Type B pancreatic cell (in vitro differentiated cells): ENCODE measurements around the gene ZBED5. TPM values are rescaled to one million over a fixed set of nuclear protein-coding genes. Genes with fewer than 3 reads are reported as not detected.
"Not testable (repeated sequence)": the region's sequence is repeated elsewhere in the genome, so short reads cannot be mapped to it uniquely, and the experiment has no call there.

Experiments used
- DNase-seq: peaks from one replicate; pipeline ENCODE4 v3.0.0; 2021; ENCODE audit warnings: mixed read lengths; ENCODE audit not compliant: unreplicated experiment; ENCODE audit errors: extremely low spot score
- H3K27ac Mint-ChIP-seq: 2 replicates; pipeline ENCODE4 v1.8.0; 2021; ENCODE audit warnings: mild to moderate bottlenecking, mixed read lengths
- H3K27me3 Mint-ChIP-seq: 2 replicates; pipeline ENCODE4 v1.8.0; 2021; ENCODE audit warnings: mixed read lengths
- H3K36me3 Mint-ChIP-seq: 2 replicates; pipeline ENCODE4 v1.8.0; 2021; ENCODE audit warnings: mixed read lengths
- H3K4me1 Mint-ChIP-seq: one replicate; pipeline ENCODE4 v1.8.0; 2021; ENCODE audit warnings: mixed read lengths; ENCODE audit not compliant: unreplicated experiment
- H3K4me3 Mint-ChIP-seq: 2 replicates; pipeline ENCODE4 v1.8.0; 2021; ENCODE audit warnings: mild to moderate bottlenecking, mixed read lengths
- H3K9me3 Mint-ChIP-seq: 2 replicates; pipeline ENCODE4 v1.8.0; 2021; ENCODE audit warnings: mixed read lengths
- total RNA-seq: library from RNA; stranded (reverse); gene quantifications from 2 replicates; pipeline ENCODE4 v1.2.1, GENCODE V29; 2021; ENCODE audit warnings: low replicate concordance
- TF ChIP-seq, protein P1 (sequence below): fragments of 200-600 bp; sonication (generic); conservative IDR thresholded peaks from 2 replicates; pipeline ENCODE4 v1.5.0; 2021; ENCODE audit warnings: antibody characterized with exemption, mild to moderate bottlenecking

Gene ZBED5
- total RNA-seq, 1 donor from 2014 or later, result 88.0 TPM

GRCh38 chr11:10829139-10829538 is 28.7 kb downstream of the ZBED5 start:
- Mint-ChIP-seq H3K4me3 (no peak overlapping the region), H3K27me3 (no peaks in the 10 kb centered on the region), H3K27ac (no peak overlapping the region), H3K4me1 (no peaks in the 10 kb centered on the region), H3K36me3 (no peaks in the 10 kb centered on the region), H3K9me3 (peaks cover 6% of the 10 kb centered on the region)
- TF ChIP-seq, protein P1, sequence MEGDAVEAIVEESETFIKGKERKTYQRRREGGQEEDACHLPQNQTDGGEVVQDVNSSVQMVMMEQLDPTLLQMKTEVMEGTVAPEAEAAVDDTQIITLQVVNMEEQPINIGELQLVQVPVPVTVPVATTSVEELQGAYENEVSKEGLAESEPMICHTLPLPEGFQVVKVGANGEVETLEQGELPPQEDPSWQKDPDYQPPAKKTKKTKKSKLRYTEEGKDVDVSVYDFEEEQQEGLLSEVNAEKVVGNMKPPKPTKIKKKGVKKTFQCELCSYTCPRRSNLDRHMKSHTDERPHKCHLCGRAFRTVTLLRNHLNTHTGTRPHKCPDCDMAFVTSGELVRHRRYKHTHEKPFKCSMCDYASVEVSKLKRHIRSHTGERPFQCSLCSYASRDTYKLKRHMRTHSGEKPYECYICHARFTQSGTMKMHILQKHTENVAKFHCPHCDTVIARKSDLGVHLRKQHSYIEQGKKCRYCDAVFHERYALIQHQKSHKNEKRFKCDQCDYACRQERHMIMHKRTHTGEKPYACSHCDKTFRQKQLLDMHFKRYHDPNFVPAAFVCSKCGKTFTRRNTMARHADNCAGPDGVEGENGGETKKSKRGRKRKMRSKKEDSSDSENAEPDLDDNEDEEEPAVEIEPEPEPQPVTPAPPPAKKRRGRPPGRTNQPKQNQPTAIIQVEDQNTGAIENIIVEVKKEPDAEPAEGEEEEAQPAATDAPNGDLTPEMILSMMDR, result no peak
- DNase-seq, result no peak

DNA sequence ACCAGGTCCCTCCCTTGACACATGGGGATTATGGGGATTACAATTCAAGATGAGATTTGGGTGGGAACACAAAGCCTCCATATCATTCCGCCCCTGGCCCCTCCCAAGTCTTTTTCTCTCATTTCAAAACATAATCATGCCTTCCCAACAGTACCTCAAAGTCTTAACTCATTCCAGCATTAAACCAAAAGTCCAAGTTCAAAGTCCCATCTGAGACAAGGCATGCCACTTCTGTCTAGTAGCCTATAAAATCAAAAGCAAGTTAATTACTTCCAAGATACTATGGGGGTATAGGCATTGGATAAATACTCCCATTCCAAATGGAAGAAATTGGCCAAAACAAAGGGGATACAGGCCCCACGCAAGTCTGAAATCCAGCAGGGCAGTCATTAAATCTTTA is 29.5 kb downstream of the ZBED5 start:
- TF ChIP-seq, protein P1, result no peak
- H3K27me3 Mint-ChIP-seq, result no peaks in the 10 kb centered on the region
- peaks cover under 1% of the 10 kb centered on the region for H3K4me1 Mint-ChIP-seq
- no peak for DNase-seq
- H3K4me3 Mint-ChIP-seq, result no peak overlapping the region
- H3K27ac Mint-ChIP-seq, result no peak overlapping the region
- peaks cover 6% of the 10 kb centered on the region for H3K9me3 Mint-ChIP-seq
- no peaks in the 10 kb centered on the region for H3K36me3 Mint-ChIP-seq

GRCh38 chr11:10824888-10825287 is 33.0 kb downstream of the ZBED5 start:
- Mint-ChIP-seq H3K9me3 (no peaks in the 10 kb centered on the region), H3K36me3 (peaks cover 5% of the 10 kb centered on the region), H3K4me1 (peaks cover 7% of the 10 kb centered on the region), H3K27ac (no peak overlapping the region), H3K4me3 (no peak overlapping the region), H3K27me3 (no peaks in the 10 kb centered on the region)
- TF ChIP-seq, protein P1, result no peak
- no peak for DNase-seq

DNA sequence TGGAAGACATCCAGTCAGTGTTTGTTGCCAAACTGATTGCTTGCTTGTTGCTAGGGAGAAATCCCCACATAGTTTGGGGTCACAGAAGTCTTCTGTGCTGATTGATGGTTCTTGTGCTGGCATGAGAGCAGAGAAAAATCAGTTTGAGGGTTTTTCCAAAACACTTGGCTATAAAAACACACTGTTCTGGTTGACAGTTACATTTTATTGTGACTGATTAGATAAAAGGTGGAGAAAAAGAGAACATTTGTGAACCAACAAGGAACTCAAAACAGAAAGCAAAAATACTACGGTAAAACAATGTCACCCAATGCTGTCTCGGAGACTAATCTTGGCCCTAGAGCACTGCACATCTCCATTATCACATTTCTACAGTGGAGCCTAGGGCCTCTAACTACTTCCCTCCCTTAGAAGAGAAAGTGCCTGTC is 34.7 kb downstream of the ZBED5 start:
- peaks cover 5% of the 10 kb centered on the region for H3K36me3 Mint-ChIP-seq
- no peaks in the 10 kb centered on the region for H3K27me3 Mint-ChIP-seq
- TF ChIP-seq, protein P1, result no peak
- no peak for DNase-seq
- peaks cover 7% of the 10 kb centered on the region for H3K4me1 Mint-ChIP-seq
- peak overlapping the region; percentile 33 for H3K27ac Mint-ChIP-seq
- H3K4me3 Mint-ChIP-seq, result peak overlapping the region; percentile 29
- H3K9me3 Mint-ChIP-seq, result no peaks in the 10 kb centered on the region

DNA sequence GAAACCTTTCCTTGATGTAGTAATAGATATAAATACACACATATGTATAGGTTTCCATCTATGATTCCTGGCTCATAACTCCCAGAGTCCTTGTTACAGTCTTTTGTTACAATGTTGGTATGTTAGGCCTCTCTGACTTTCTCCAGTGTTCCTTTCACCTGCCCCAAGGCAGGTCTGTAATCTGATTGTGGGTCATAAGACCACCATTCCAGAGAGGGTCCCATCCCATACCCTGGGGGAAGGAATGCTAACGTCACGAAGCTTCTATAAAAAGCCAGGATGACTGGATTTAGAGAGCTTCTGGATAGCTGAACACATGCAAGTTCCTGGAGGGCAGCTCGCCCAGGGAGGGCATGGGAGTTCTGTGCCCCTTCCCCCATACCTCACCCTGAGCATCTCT is 35.4 kb downstream of the ZBED5 start:
- not testable (repeated sequence) for H3K36me3 Mint-ChIP-seq, H3K9me3 Mint-ChIP-seq, DNase-seq, H3K4me3 Mint-ChIP-seq, H3K27me3 Mint-ChIP-seq, H3K4me1 Mint-ChIP-seq
- H3K27ac Mint-ChIP-seq, result peak overlapping the region; percentile 33

- no peak for DNase-seq
- peaks cover 5% of the 10 kb centered on the region for H3K36me3 Mint-ChIP-seq
These were observed 39.3 kb downstream of the ZBED5 start for GRCh38 chr11:10818594-10818993.

More at GRCh38 chr11:10818594-10818993, 39.3 kb downstream of the ZBED5 start:
- no peak overlapping the region for H3K27ac Mint-ChIP-seq
- TF ChIP-seq, protein P1, result no peak
- H3K4me1 Mint-ChIP-seq, result peaks cover 7% of the 10 kb centered on the region
- H3K4me3 Mint-ChIP-seq, result no peak overlapping the region
- H3K9me3 Mint-ChIP-seq, result no peaks in the 10 kb centered on the region
- no peaks in the 10 kb centered on the region for H3K27me3 Mint-ChIP-seq
